Astrocyte (in vitro differentiated cells and primary cell): ENCODE results near the gene VPS26C.

Experiments used
- CTCF ChIP-seq: IDR thresholded peaks from 2 replicates; pipeline ENCODE4 v1.5.1; 2011; ENCODE audit warnings: low read depth, mild to moderate bottlenecking, inconsistent platforms, low read length, moderate library complexity; ENCODE audit not compliant: insufficient read depth
- EZH2 ChIP-seq: IDR thresholded peaks from 2 replicates; pipeline ENCODE4 v1.6.1; 2012; ENCODE audit warnings: mild to moderate bottlenecking, low read length, inconsistent platforms; ENCODE audit not compliant: insufficient read depth

GRCh38 chr21:37193006-37193405 lies 74.1 kb downstream of the VPS26C start:
- no peak for TF ChIP-seq CTCF
- no peak for TF ChIP-seq EZH2
